ENCODE data around the gene BHLHE23.

BHLHE23 gene

GRCh38 chr20:62978561-62978943, 28.2 kb downstream of the BHLHE23 start:
- H4K8ac ChIP-seq (ENCODE audit: low read depth, low read length): no peak overlapping the region
- peak overlapping the region; percentile 69 for H3K23ac ChIP-seq (ENCODE audit: low read depth, low read length, poor library complexity)
- no peak overlapping the region for H2AFZ ChIP-seq (ENCODE audit: low read length)
- H3K14ac ChIP-seq (ENCODE audit: low read length): peak overlapping the region; percentile 50
- H3K4me1 ChIP-seq (ENCODE audit: control insufficient read depth in 2 of 2, insufficient read depth in 1 of 2, low read depth in 1 of 2, low read length in 2 of 2): peaks cover 23 to 25% of the 10 kb centered on the region in 2 donors
- peaks cover 5 to 92% (median 23%) of the 10 kb centered on the region in 3 experiments for H3K27me3 ChIP-seq (ENCODE audit: control insufficient read depth in 3 of 3, insufficient read depth in 3 of 3, low read depth in 1 of 3, low read length in 3 of 3)
- peak overlapping the region; percentile 92 for H2BK12ac ChIP-seq (ENCODE audit: low read length)
- H2AK5ac ChIP-seq (ENCODE audit: low read depth, low read length): peak overlapping the region; percentile 93
- H3K79me1 ChIP-seq (ENCODE audit: low read depth, low read length): no peaks in the 10 kb centered on the region
- peak overlapping the region; percentile 86 for H3K18ac ChIP-seq (ENCODE audit: low read length)
- H3K4me2 ChIP-seq (ENCODE audit: insufficient read depth, low read length, poor library complexity, severe bottlenecking): no peak overlapping the region
- H3K4ac ChIP-seq (ENCODE audit: low read length): no peak overlapping the region
- H3K9ac ChIP-seq (ENCODE audit: low read depth, low read length, poor library complexity): no peak overlapping the region
- H3K4me3 ChIP-seq (ENCODE audit: low read length in 2 of 2): no peak overlapping the region
- no peaks in the 10 kb centered on the region for H3K9me3 ChIP-seq (replicated peaks in 1 of 2; ENCODE audit: control insufficient read depth in 2 of 2, insufficient read depth in 1 of 2, low read depth in 1 of 2, low read length in 2 of 2)
- no peaks in the 10 kb centered on the region for H3K36me3 ChIP-seq (replicated peaks in 1 of 2; ENCODE audit: control insufficient read depth in 2 of 2, insufficient read depth in 2 of 2, low read length in 2 of 2)
- no peak overlapping the region for H3K27ac ChIP-seq (replicated peaks; ENCODE audit: low read length)
- H2BK120ac ChIP-seq (ENCODE audit: low read depth, low read length): no peak overlapping the region
- no peak for DNase-seq (ENCODE audit: low spot score)
- H2BK15ac ChIP-seq (ENCODE audit: low read length): peak overlapping the region; percentile 77
- H2BK5ac ChIP-seq (ENCODE audit: low read length): peak overlapping the region; percentile 87
- WGBS, 2 donors (ENCODE audit: extremely low coverage in 2 of 2, insufficient read length in 2 of 2, insufficient replicate concordance in 1 of 2): no CpG with 5 or more reads among the region's 13 CpGs
- H4K91ac ChIP-seq (ENCODE audit: low read depth, low read length, poor library complexity): no peak overlapping the region

GRCh38 chr20:62977613-62978560, 28.9 kb downstream of the BHLHE23 start:
- WGBS, 2 donors (ENCODE audit: extremely low coverage in 2 of 2, insufficient read length in 2 of 2, insufficient replicate concordance in 1 of 2): no CpG with 5 or more reads among the region's 38 CpGs
- Histone ChIP-seq H3K27me3 (ENCODE audit: control insufficient read depth in 3 of 3, insufficient read depth in 3 of 3, low read depth in 1 of 3, low read length in 3 of 3) (peaks cover 11 to 98% (median 29%) of the 10 kb centered on the region in 3 experiments), H2BK15ac (ENCODE audit: low read length) (peak overlapping the region; percentile 77), H2BK120ac (ENCODE audit: low read depth, low read length) (no peak overlapping the region), H4K91ac (ENCODE audit: low read depth, low read length, poor library complexity) (no peak overlapping the region), H3K4ac (ENCODE audit: low read length) (no peak overlapping the region), H3K4me1 (ENCODE audit: control insufficient read depth in 2 of 2, insufficient read depth in 1 of 2, low read depth in 1 of 2, low read length in 2 of 2) (peaks cover 26 to 29% of the 10 kb centered on the region in 2 donors), H3K23ac (ENCODE audit: low read depth, low read length, poor library complexity) (no peak overlapping the region), H3K14ac (ENCODE audit: low read length) (peak overlapping the region; percentile 95), H3K18ac (ENCODE audit: low read length) (peak overlapping the region; percentile 72), H3K27ac (replicated peaks; ENCODE audit: low read length) (no peak overlapping the region), H3K4me3 (ENCODE audit: low read length in 2 of 2) (no peak overlapping the region), H4K8ac (ENCODE audit: low read depth, low read length) (no peak overlapping the region), H3K9ac (ENCODE audit: low read depth, low read length, poor library complexity) (peak overlapping the region; percentile 54), H2BK5ac (ENCODE audit: low read length) (peak overlapping the region; percentile 87), H3K4me2 (ENCODE audit: insufficient read depth, low read length, poor library complexity, severe bottlenecking) (no peak overlapping the region), H2AFZ (ENCODE audit: low read length) (no peak overlapping the region), H2AK5ac (ENCODE audit: low read depth, low read length) (peak overlapping the region; percentile 93), H3K36me3 (replicated peaks in 1 of 2; ENCODE audit: control insufficient read depth in 2 of 2, insufficient read depth in 2 of 2, low read length in 2 of 2) (no peaks in the 10 kb centered on the region), H3K79me1 (ENCODE audit: low read depth, low read length) (no peaks in the 10 kb centered on the region), H3K9me3 (replicated peaks in 1 of 2; ENCODE audit: control insufficient read depth in 2 of 2, insufficient read depth in 1 of 2, low read depth in 1 of 2, low read length in 2 of 2) (no peaks in the 10 kb centered on the region), H2BK12ac (ENCODE audit: low read length) (peak overlapping the region; percentile 73)
- DNase-seq (ENCODE audit: low spot score): no peak

- no peaks in the 10 kb centered on the region for H3K36me3 ChIP-seq (replicated peaks in 1 of 2; ENCODE audit: control insufficient read depth in 2 of 2, insufficient read depth in 2 of 2, low read length in 2 of 2)
- peak overlapping the region; percentile 15 for H3K18ac ChIP-seq (ENCODE audit: low read length)
- H2BK120ac ChIP-seq (ENCODE audit: low read depth, low read length): no peak overlapping the region
- peaks cover 14 to 96% (median 38%) of the 10 kb centered on the region in 3 experiments for H3K27me3 ChIP-seq (ENCODE audit: control insufficient read depth in 3 of 3, insufficient read depth in 3 of 3, low read depth in 1 of 3, low read length in 3 of 3)
- WGBS, 2 donors (ENCODE audit: extremely low coverage in 2 of 2, insufficient read length in 2 of 2, insufficient replicate concordance in 1 of 2): no CpG with 5 or more reads among the region's 16 CpGs
- no peak overlapping the region for H3K27ac ChIP-seq (replicated peaks; ENCODE audit: low read length)
- peak overlapping the region; percentile 25 for H2BK15ac ChIP-seq (ENCODE audit: low read length)
- no peak overlapping the region for H3K14ac ChIP-seq (ENCODE audit: low read length)
- peak overlapping the region; percentile 80 for H3K23ac ChIP-seq (ENCODE audit: low read depth, low read length, poor library complexity)
- peak overlapping the region; percentile 48 for H2AK5ac ChIP-seq (ENCODE audit: low read depth, low read length)
- H2BK12ac ChIP-seq (ENCODE audit: low read length): peak overlapping the region; percentile 33
- H4K8ac ChIP-seq (ENCODE audit: low read depth, low read length): no peak overlapping the region
- H3K9ac ChIP-seq (ENCODE audit: low read depth, low read length, poor library complexity): no peak overlapping the region
- H3K4me1 ChIP-seq (ENCODE audit: control insufficient read depth in 2 of 2, insufficient read depth in 1 of 2, low read depth in 1 of 2, low read length in 2 of 2): peaks cover 24 to 28% of the 10 kb centered on the region in 2 donors
- no peak overlapping the region for H4K91ac ChIP-seq (ENCODE audit: low read depth, low read length, poor library complexity)
- H3K4me2 ChIP-seq (ENCODE audit: insufficient read depth, low read length, poor library complexity, severe bottlenecking): no peak overlapping the region
- no peaks in the 10 kb centered on the region for H3K79me1 ChIP-seq (ENCODE audit: low read depth, low read length)
- no peak overlapping the region for H3K4ac ChIP-seq (ENCODE audit: low read length)
- peaks cover 0 to 2% of the 10 kb centered on the region in 2 donors for H3K9me3 ChIP-seq (replicated peaks in 1 of 2; ENCODE audit: control insufficient read depth in 2 of 2, insufficient read depth in 1 of 2, low read depth in 1 of 2, low read length in 2 of 2)
- no peak for DNase-seq (ENCODE audit: low spot score)
- H2AFZ ChIP-seq (ENCODE audit: low read length): no peak overlapping the region
- no peak overlapping the region for H3K4me3 ChIP-seq (ENCODE audit: low read length in 2 of 2)
- no peak overlapping the region for H2BK5ac ChIP-seq (ENCODE audit: low read length)
These were observed 29.9 kb downstream of the BHLHE23 start for GRCh38 chr20:62976886-62977285.

GRCh38 chr20:62975812-62976508, 30.8 kb downstream of the BHLHE23 start:
- no CpG with 5 or more reads among the region's 9 CpGs for WGBS, 2 donors (ENCODE audit: extremely low coverage in 2 of 2, insufficient read length in 2 of 2, insufficient replicate concordance in 1 of 2)
- Histone ChIP-seq H3K27ac (replicated peaks; ENCODE audit: low read length) (no peak overlapping the region), H3K23ac (ENCODE audit: low read depth, low read length, poor library complexity) (no peak overlapping the region), H2BK120ac (ENCODE audit: low read depth, low read length) (peak overlapping the region; percentile 68), H2AFZ (ENCODE audit: low read length) (no peak overlapping the region), H2AK5ac (ENCODE audit: low read depth, low read length) (peak overlapping the region; percentile 60), H3K36me3 (replicated peaks in 1 of 2; ENCODE audit: control insufficient read depth in 2 of 2, insufficient read depth in 2 of 2, low read length in 2 of 2) (no peaks in the 10 kb centered on the region), H3K4me1 (ENCODE audit: control insufficient read depth in 2 of 2, insufficient read depth in 1 of 2, low read depth in 1 of 2, low read length in 2 of 2) (peaks cover 21 to 22% of the 10 kb centered on the region in 2 donors), H3K27me3 (ENCODE audit: control insufficient read depth in 3 of 3, insufficient read depth in 3 of 3, low read depth in 1 of 3, low read length in 3 of 3) (peaks cover 14 to 97% (median 38%) of the 10 kb centered on the region in 3 experiments), H3K18ac (ENCODE audit: low read length) (no peak overlapping the region), H3K9me3 (replicated peaks in 1 of 2; ENCODE audit: control insufficient read depth in 2 of 2, insufficient read depth in 1 of 2, low read depth in 1 of 2, low read length in 2 of 2) (peaks cover 0 to 2% of the 10 kb centered on the region in 2 donors), H4K91ac (ENCODE audit: low read depth, low read length, poor library complexity) (no peak overlapping the region), H3K14ac (ENCODE audit: low read length) (no peak overlapping the region), H2BK12ac (ENCODE audit: low read length) (no peak overlapping the region), H3K9ac (ENCODE audit: low read depth, low read length, poor library complexity) (peak overlapping the region; percentile 45), H2BK5ac (ENCODE audit: low read length) (no peak overlapping the region), H4K8ac (ENCODE audit: low read depth, low read length) (no peak overlapping the region), H3K4me2 (ENCODE audit: insufficient read depth, low read length, poor library complexity, severe bottlenecking) (no peak overlapping the region), H2BK15ac (ENCODE audit: low read length) (peak overlapping the region; percentile 55), H3K4ac (ENCODE audit: low read length) (no peak overlapping the region), H3K79me1 (ENCODE audit: low read depth, low read length) (no peaks in the 10 kb centered on the region), H3K4me3 (ENCODE audit: low read length in 2 of 2) (no peak overlapping the region)
- DNase-seq (ENCODE audit: low spot score): no peak
